Stimulated activated naive B cell treated with anti-CD40 and anti-IgM and Interleukin-4, amounts not matched to agents 10 μg/mL and 1 μg/mL and 100 μg/mL, for 72 hours (primary cell): ENCODE results near the gene FBXO31.
A peak's percentile ranks its signal among the peaks of the same experiment; 100 is the strongest.
"Not testable (repeated sequence)": the region's sequence is repeated elsewhere in the genome, so short reads cannot be mapped to it uniquely, and the experiment has no call there.

Source experiments
- ATAC-seq, 2 donors: fragments of 150-1000 bp; cut with Tn5 transposase; replicated peaks; 2 replicates each; pipeline ENCODE4 v1.10.0; 2021; ENCODE audit warnings: moderate library complexity in 1 of 2
- DNase-seq: peaks from one replicate; pipeline ENCODE4 v3.0.0; 2021
- H3K27ac Mint-ChIP-seq: one replicate; pipeline ENCODE4 v1.8.0; 2022; ENCODE audit warnings: mild to moderate bottlenecking, mixed read lengths
- H3K27me3 Mint-ChIP-seq, 2 donors: one replicate each; pipeline ENCODE4 v1.8.0; 2022; ENCODE audit warnings: mixed read lengths in 2 of 2
- H3K36me3 Mint-ChIP-seq, 2 donors: one replicate each; pipeline ENCODE4 v1.8.0; 2022; ENCODE audit warnings: mixed read lengths in 2 of 2, mild to moderate bottlenecking in 1 of 2
- H3K4me1 Mint-ChIP-seq, 2 donors: one replicate each; pipeline ENCODE4 v1.8.0; 2022; ENCODE audit warnings: mixed read lengths in 2 of 2, mild to moderate bottlenecking in 1 of 2
- H3K4me3 Mint-ChIP-seq, 2 donors: one replicate each; pipeline ENCODE4 v1.8.0; 2022; ENCODE audit warnings: mild to moderate bottlenecking in 2 of 2, mixed read lengths in 2 of 2, moderate library complexity in 1 of 2
- H3K9me3 Mint-ChIP-seq, 2 donors: one replicate each; pipeline ENCODE4 v1.8.0; 2022; ENCODE audit warnings: mixed read lengths in 2 of 2, mild to moderate bottlenecking in 1 of 2

Gene FBXO31

GRCh38 chr16:87342504-87342903, 41.1 kb downstream of the FBXO31 start:
- Mint-ChIP-seq H3K9me3 (peaks cover 0 to 2% of the 10 kb centered on the region in 2 donors), H3K27me3 (no peaks in the 10 kb centered on the region), H3K4me3 (no peak overlapping the region), H3K36me3 (peaks cover 59 to 62% of the 10 kb centered on the region in 2 donors), H3K27ac (no peak overlapping the region), H3K4me1 (peaks cover 10 to 12% of the 10 kb centered on the region in 2 donors)
- ATAC-seq (no peak), DNase-seq (no peak)

DNA sequence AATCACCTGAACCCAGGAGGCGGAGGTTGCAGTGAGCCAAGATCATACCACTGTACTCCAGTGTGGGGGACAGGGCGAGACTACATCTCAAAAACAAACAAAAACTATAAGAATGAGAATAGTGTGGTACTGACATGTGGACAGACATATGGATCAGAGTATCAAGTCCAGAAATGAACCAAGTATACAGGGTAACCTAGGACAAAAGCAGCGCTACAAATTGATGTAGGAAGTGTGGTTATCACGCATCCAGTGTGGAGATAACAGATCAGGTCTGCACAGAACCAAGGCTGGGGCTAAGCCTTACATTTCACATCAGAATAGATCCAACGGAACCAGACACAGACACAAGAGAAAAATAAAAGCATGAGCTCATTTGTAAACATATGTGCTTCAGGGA, 43.4 kb downstream of the FBXO31 start:
- Mint-ChIP-seq H3K36me3 (peaks cover 52 to 66% of the 10 kb centered on the region in 2 donors), H3K27ac (no peak overlapping the region), H3K4me1 (peaks cover 13 to 19% of the 10 kb centered on the region in 2 donors), H3K27me3 (no peaks in the 10 kb centered on the region), H3K9me3 (peaks cover 0 to 2% of the 10 kb centered on the region in 2 donors), H3K4me3 (no peak overlapping the region)
- ATAC-seq, result no peak
- DNase-seq, result no peak

DNA sequence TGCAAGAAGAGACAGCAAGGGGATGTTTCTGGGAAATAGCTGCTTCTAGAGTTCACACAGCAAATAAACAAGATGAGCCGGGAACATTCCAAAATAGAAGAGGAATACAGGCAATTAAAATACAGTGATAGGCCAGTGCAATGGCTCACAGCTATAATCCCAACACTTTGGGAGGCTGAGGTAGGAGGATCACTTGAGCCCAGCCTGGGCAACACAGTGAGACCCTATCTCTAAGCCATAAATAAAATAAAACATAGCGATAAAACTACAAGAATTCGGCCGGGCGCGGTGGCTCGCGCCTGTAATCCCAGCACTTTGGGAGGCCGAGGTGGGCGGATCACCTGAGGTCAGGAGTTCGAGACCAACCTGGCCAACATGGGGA, 43.9 kb downstream of the FBXO31 start:
- Mint-ChIP-seq H3K36me3 (peaks cover 53 to 68% of the 10 kb centered on the region in 2 donors), H3K4me1 (peaks cover 13 to 16% of the 10 kb centered on the region in 2 donors)
- H3K9me3 Mint-ChIP-seq, DNase-seq, H3K27me3 Mint-ChIP-seq, H3K27ac Mint-ChIP-seq, H3K4me3 Mint-ChIP-seq, ATAC-seq: not testable (repeated sequence)

GRCh38 chr16:87339086-87339723, 44.4 kb downstream of the FBXO31 start:
- no peak for ATAC-seq
- no peak overlapping the region for H3K4me3 Mint-ChIP-seq
- no peak for DNase-seq
- H3K9me3 Mint-ChIP-seq, result peaks cover 0 to 2% of the 10 kb centered on the region in 2 donors
- H3K27me3 Mint-ChIP-seq, result no peaks in the 10 kb centered on the region
- peaks cover 50 to 70% of the 10 kb centered on the region in 2 donors for H3K36me3 Mint-ChIP-seq
- H3K27ac Mint-ChIP-seq, result peak overlapping the region; percentile 42
- peaks cover 13 to 16% of the 10 kb centered on the region in 2 donors for H3K4me1 Mint-ChIP-seq

DNA sequence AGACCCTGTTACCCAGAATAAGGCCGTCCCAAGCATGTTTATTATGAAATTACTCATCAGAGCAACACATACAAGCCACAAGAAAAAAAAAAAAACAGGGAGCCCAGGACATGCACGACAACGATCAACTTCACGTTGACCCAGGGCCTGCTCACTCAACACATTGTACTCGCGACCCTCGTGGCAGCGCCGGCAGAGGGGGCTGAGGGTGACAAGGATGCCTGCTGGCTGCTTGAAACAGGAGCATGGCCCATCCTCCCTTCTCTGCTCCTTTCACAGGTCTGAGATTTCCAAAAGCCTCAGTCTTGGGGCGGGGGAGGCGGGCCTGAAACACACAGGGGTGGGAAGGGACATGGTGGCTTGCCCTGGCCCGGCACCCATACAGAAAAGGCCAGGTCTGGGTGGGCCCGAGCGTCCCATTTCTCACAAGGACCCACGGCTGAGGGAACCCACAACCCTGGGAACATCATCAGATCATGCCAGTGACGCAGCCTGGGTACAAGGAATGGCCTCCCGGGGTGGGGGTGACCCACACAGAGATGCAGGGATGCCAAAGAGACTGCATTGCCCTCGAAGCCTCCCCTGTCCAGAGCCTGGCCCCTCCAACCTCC, 45.3 kb downstream of the FBXO31 start:
- peaks cover 43 to 64% of the 10 kb centered on the region in 2 donors for H3K36me3 Mint-ChIP-seq
- peaks cover 0 to 2% of the 10 kb centered on the region in 2 donors for H3K9me3 Mint-ChIP-seq
- H3K4me1 Mint-ChIP-seq, result peaks cover 13 to 16% of the 10 kb centered on the region in 2 donors
- ATAC-seq, result no peak
- H3K27ac Mint-ChIP-seq, result no peak overlapping the region
- DNase-seq, result no peak
- H3K4me3 Mint-ChIP-seq, result no peak overlapping the region
- H3K27me3 Mint-ChIP-seq, result no peaks in the 10 kb centered on the region

DNA sequence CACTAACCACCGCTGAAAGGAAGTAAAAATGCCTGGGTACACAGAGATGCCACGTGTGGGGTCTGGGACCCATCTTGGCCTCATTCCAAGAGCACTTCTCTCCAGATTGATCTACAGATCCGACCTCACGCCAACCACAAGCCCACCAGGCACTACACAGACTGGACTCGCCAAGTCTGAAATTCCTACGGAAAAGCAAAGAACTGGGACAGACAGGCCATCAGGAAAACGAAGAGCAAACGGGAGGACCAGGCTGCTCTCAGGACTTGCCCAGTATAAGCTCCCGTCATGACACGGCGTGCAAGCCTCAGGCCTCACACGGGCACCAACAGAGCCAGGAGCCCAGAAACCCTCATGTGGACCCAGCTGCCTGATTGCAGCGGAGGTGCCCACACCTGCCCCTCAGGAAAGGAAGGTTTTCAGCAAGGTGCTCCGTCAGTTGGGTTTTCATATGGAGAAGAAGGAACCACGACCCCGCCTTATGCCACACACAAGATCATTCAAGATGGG, 46.3 kb downstream of the FBXO31 start:
- DNase-seq, result no peak
- Mint-ChIP-seq H3K27me3 (no peaks in the 10 kb centered on the region), H3K36me3 (peaks cover 43 to 60% of the 10 kb centered on the region in 2 donors), H3K4me3 (peak overlapping the region in 1 of 2 donors; percentile 44), H3K4me1 (peaks cover 13 to 16% of the 10 kb centered on the region in 2 donors), H3K9me3 (peaks cover 0 to 2% of the 10 kb centered on the region in 2 donors), H3K27ac (no peak overlapping the region)
- peak; percentile 34 to 47 for ATAC-seq

DNA sequence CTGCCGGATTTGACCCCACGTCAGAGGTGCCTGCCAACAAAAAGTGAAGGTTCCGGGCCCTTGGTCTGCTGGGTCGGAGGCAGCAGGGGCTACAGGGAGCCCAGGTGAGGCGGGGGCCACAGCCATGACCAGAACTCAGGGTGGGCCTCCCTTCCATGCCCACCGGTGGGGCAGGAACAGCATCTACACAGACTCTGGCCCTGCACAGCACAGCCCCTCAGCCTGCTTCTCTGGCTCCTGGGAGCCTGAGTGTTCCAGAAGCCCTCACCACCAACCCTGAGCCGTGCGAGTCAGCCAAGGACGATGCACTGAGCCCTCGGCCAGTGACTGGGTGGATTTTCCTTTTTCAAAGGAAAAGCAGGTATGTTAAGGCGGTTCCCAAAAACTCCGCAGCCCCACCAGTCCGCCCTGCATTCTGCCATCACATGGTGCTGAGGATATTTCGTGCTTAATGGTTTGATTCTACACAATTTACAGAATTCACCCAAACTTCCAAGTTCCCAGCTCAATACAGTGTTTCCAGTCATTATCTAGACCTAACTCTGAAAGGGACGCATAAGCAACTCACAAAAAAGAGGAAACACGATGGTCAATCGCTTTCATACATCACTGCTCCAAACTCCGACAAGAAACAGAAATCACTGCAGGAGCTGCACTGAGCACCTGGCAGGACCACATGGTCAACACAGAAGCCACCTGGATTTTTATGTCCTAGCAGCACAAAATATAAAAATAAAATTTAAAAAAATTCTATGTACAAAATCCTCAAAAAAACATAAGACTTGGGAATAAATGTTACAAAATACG, 46.9 kb downstream of the FBXO31 start:
- no peak for DNase-seq
- H3K9me3 Mint-ChIP-seq, result peaks cover 0 to 2% of the 10 kb centered on the region in 2 donors
- H3K27me3 Mint-ChIP-seq, result no peaks in the 10 kb centered on the region
- peaks cover 46 to 61% of the 10 kb centered on the region in 2 donors for H3K36me3 Mint-ChIP-seq
- no peak overlapping the region for H3K27ac Mint-ChIP-seq
- no peak overlapping the region for H3K4me3 Mint-ChIP-seq
- ATAC-seq, result peak; percentile 52 to 70
- H3K4me1 Mint-ChIP-seq, result peaks cover 13 to 16% of the 10 kb centered on the region in 2 donors

GRCh38 chr16:87335625-87336433, 47.7 kb downstream of the FBXO31 start:
- no peak for ATAC-seq
- H3K27me3 Mint-ChIP-seq, result no peaks in the 10 kb centered on the region
- peaks cover 13 to 16% of the 10 kb centered on the region in 2 donors for H3K4me1 Mint-ChIP-seq
- peaks cover 0 to 2% of the 10 kb centered on the region in 2 donors for H3K9me3 Mint-ChIP-seq
- H3K36me3 Mint-ChIP-seq, result peaks cover 47 to 62% of the 10 kb centered on the region in 2 donors
- DNase-seq, result no peak
- H3K4me3 Mint-ChIP-seq, result no peak overlapping the region
- no peak overlapping the region for H3K27ac Mint-ChIP-seq

DNA sequence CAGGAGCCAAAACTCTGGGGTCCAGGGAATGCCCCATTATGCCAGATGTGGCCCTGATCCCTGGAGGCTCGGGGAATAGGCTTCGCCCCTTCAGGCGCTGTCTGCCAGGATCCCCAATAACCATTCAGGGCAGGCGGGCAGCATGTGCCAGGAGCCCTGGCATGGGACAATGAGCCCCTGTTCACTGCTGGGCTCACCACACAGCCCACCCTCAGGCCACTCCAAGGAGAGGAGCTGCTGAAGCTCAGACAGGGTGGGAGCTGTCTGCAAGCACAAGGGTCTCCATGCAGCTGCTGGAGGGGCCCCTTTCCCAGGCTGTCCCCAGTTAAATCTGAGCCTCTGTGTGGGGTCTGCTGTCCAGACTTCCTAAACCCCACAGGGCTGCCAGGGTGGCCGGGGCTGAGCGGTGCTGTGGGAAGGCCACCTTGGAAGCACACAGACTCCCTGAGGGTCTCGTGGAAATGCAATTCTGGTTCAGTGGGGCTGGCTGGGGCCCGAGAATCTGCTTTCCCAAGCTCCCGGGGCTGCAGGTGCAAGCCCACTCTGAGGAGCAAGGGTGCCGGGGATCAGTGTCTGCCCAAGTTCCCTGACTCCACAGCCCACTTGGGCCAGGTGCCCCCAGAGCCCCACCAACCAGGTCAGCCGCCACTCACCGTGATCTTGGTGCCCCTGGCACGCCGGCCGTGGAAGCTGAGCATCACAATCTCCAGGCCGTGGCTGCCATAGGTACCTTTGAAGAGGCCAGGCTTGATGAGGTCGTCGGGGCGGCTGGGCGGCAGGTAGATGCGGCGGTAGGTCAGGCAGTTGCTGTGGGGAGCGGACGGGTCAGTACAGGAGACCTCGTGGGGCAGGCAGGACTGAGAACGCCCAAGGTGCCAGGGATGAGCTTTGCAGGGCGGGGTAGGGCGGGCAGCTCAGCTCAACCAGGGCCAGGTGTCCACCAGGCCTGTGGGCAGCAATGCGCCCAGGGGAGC, 48.6 kb downstream of the FBXO31 start:
- Mint-ChIP-seq H3K9me3 (peaks cover 0 to 2% of the 10 kb centered on the region in 2 donors), H3K27me3 (no peaks in the 10 kb centered on the region), H3K4me1 (peaks cover 13 to 16% of the 10 kb centered on the region in 2 donors), H3K4me3 (no peak overlapping the region), H3K27ac (no peak overlapping the region), H3K36me3 (peaks cover 46 to 63% of the 10 kb centered on the region in 2 donors)
- DNase-seq (no peak), ATAC-seq (no peak)

GRCh38 chr16:87333581-87334331, 49.8 kb downstream of the FBXO31 start:
- Mint-ChIP-seq H3K27ac (no peak overlapping the region), H3K36me3 (peaks cover 37 to 63% of the 10 kb centered on the region in 2 donors), H3K9me3 (peaks cover 0 to under 1% of the 10 kb centered on the region in 2 donors), H3K4me1 (peaks cover 11 to 16% of the 10 kb centered on the region in 2 donors), H3K27me3 (no peaks in the 10 kb centered on the region), H3K4me3 (no peak overlapping the region)
- ATAC-seq (no peak), DNase-seq (no peak)

DNA sequence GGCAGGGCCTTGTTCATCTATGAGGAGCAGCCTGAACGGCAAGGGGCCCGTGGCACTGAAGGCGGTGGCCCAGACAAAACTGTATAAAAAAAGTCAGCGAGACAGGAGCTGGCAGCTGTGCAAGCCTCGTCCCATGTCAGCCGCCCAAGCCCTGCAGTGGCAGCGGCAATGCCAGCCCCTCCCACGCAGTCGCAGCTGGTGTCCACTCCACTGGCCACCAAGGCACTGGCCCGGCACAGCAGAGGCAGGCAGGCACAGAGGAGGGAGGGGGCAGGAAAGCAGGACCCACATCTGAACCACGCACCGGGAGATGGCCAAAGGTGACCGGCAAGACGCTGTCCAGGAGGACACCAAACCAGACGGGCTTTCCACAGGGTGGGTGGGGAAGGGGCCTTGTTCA, 50.5 kb downstream of the FBXO31 start:
- Mint-ChIP-seq H3K27me3 (no peaks in the 10 kb centered on the region), H3K4me3 (no peak overlapping the region), H3K36me3 (peaks cover 35 to 59% of the 10 kb centered on the region in 2 donors), H3K27ac (no peak overlapping the region), H3K4me1 (peaks cover 9 to 16% of the 10 kb centered on the region in 2 donors), H3K9me3 (no peaks in the 10 kb centered on the region)
- DNase-seq (no peak), ATAC-seq (no peak)

GRCh38 chr16:87332150-87332549, 51.4 kb downstream of the FBXO31 start:
- peaks cover 32 to 56% of the 10 kb centered on the region in 2 donors for H3K36me3 Mint-ChIP-seq
- DNase-seq (no peak), ATAC-seq (no peak)
- H3K4me1 Mint-ChIP-seq, result peaks cover 5 to 12% of the 10 kb centered on the region in 2 donors
- H3K27ac Mint-ChIP-seq, result no peak overlapping the region
- no peak overlapping the region for H3K4me3 Mint-ChIP-seq
- H3K9me3 Mint-ChIP-seq, result no peaks in the 10 kb centered on the region
- H3K27me3 Mint-ChIP-seq, result no peaks in the 10 kb centered on the region
